ENCODE data around the gene REXO4.
A peak's percentile ranks its signal among the peaks of the same experiment; 100 is the strongest.

Gene REXO4

GRCh38 chr9:133369422-133369821, 48.4 kb downstream of the REXO4 start:
- no peak overlapping the region for H3K4me3 Mint-ChIP-seq
- H3K27ac Mint-ChIP-seq: peak overlapping the region; percentile 50
- TF ChIP-seq CTCF (IDR thresholded peaks at IDR 0.05): no peak
- H3K36me3 Mint-ChIP-seq (ENCODE audit: low read depth): peaks cover 15% of the 10 kb centered on the region
- H3K9me3 Mint-ChIP-seq: no peaks in the 10 kb centered on the region
- DNase-seq: no peak
- H3K4me1 Mint-ChIP-seq: peaks cover 60% of the 10 kb centered on the region
- no peaks in the 10 kb centered on the region for H3K27me3 Mint-ChIP-seq (ENCODE audit: low read depth, poor library complexity)

GRCh38 chr9:133368249-133368881, 49.4 kb downstream of the REXO4 start:
- DNase-seq: no peak
- TF ChIP-seq CTCF (IDR thresholded peaks at IDR 0.05): no peak
- H3K27ac Mint-ChIP-seq: peak overlapping the region; percentile 46
- H3K27me3 Mint-ChIP-seq (ENCODE audit: low read depth, poor library complexity): no peaks in the 10 kb centered on the region
- H3K36me3 Mint-ChIP-seq (ENCODE audit: low read depth): peaks cover 25% of the 10 kb centered on the region
- no peak overlapping the region for H3K4me3 Mint-ChIP-seq
- no peaks in the 10 kb centered on the region for H3K9me3 Mint-ChIP-seq
- H3K4me1 Mint-ChIP-seq: peaks cover 62% of the 10 kb centered on the region

DNA sequence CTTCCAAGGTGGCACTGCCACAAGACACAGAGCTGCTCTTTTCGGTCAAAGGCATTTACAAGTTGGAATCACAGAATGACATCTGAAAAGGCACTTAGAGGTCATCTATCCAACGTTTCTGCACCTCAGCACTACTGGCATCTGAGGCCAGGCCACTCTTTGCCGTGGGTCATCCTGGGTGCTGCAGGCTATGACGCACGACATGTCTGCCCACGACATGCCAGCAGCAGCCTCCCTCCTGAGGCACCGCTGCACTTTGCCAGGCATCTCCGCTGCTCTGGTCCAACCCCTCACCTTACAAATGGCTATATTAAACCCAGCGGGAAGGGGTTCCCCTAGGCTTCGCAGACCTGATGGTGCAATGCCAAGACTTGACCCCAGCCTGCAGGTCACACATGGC, 50.0 kb downstream of the REXO4 start:
- no peak for TF ChIP-seq CTCF (IDR thresholded peaks at IDR 0.05)
- no peaks in the 10 kb centered on the region for H3K9me3 Mint-ChIP-seq
- no peak overlapping the region for H3K4me3 Mint-ChIP-seq
- peaks cover 27% of the 10 kb centered on the region for H3K36me3 Mint-ChIP-seq (ENCODE audit: low read depth)
- H3K27ac Mint-ChIP-seq: no peak overlapping the region
- H3K4me1 Mint-ChIP-seq: peaks cover 61% of the 10 kb centered on the region
- DNase-seq: no peak
- H3K27me3 Mint-ChIP-seq (ENCODE audit: low read depth, poor library complexity): no peaks in the 10 kb centered on the region

- Mint-ChIP-seq H3K27ac (no peak overlapping the region), H3K9me3 (no peaks in the 10 kb centered on the region), H3K27me3 (ENCODE audit: low read depth, poor library complexity) (no peaks in the 10 kb centered on the region), H3K4me1 (peaks cover 55% of the 10 kb centered on the region), H3K36me3 (ENCODE audit: low read depth) (peaks cover 28% of the 10 kb centered on the region), H3K4me3 (no peak overlapping the region)
- DNase-seq: no peak
- TF ChIP-seq CTCF (IDR thresholded peaks at IDR 0.05): no peak
Measured at GRCh38 chr9:133367221-133367620, 50.6 kb downstream of the REXO4 start.

- Mint-ChIP-seq H3K9me3 (no peaks in the 10 kb centered on the region), H3K4me3 (no peak overlapping the region), H3K27me3 (ENCODE audit: low read depth, poor library complexity) (no peaks in the 10 kb centered on the region), H3K27ac (no peak overlapping the region), H3K36me3 (ENCODE audit: low read depth) (peaks cover 36% of the 10 kb centered on the region), H3K4me1 (peaks cover 47% of the 10 kb centered on the region)
- DNase-seq: no peak
- no peak for TF ChIP-seq CTCF (IDR thresholded peaks at IDR 0.05)
Measured at GRCh38 chr9:133366435-133366834, 51.4 kb downstream of the REXO4 start.

GRCh38 chr9:133362359-133363044, 55.3 kb downstream of the REXO4 start:
- peak overlapping the region; percentile 51 for H3K27ac Mint-ChIP-seq
- H3K4me3 Mint-ChIP-seq: no peak overlapping the region
- no peaks in the 10 kb centered on the region for H3K9me3 Mint-ChIP-seq
- no peak for TF ChIP-seq CTCF (IDR thresholded peaks at IDR 0.05)
- H3K4me1 Mint-ChIP-seq: peaks cover 27% of the 10 kb centered on the region
- H3K36me3 Mint-ChIP-seq (ENCODE audit: low read depth): peaks cover 46% of the 10 kb centered on the region
- no peaks in the 10 kb centered on the region for H3K27me3 Mint-ChIP-seq (ENCODE audit: low read depth, poor library complexity)
- DNase-seq: no peak

Data from nephron progenitor cell (in vitro differentiated cells).